ENCODE measurements around the gene NDFIP2. TPM values are rescaled to one million over a fixed set of nuclear protein-coding genes. Genes with fewer than 3 reads are reported as not detected.
"Not testable (repeated sequence)": the region's sequence is repeated elsewhere in the genome, so short reads cannot be mapped to it uniquely, and the experiment has no call there.

Gene NDFIP2
- polyA plus RNA-seq, 1 donor from 2014 or later: not detected

- Mint-ChIP-seq H3K4me1 (no peaks in the 10 kb centered on the region), H3K36me3 (no peaks in the 10 kb centered on the region), H3K4me3 (no peak overlapping the region), H3K27ac (no peak overlapping the region), H3K9me3 (no peaks in the 10 kb centered on the region), H3K27me3 (no peaks in the 10 kb centered on the region)
Observed at GRCh38 chr13:79547211-79548195, 66.5 kb downstream of the NDFIP2 start.

GRCh38 chr13:79548902-79549301 is 67.9 kb downstream of the NDFIP2 start:
- Mint-ChIP-seq H3K4me1 (no peaks in the 10 kb centered on the region), H3K27me3 (no peaks in the 10 kb centered on the region), H3K36me3 (no peaks in the 10 kb centered on the region), H3K9me3 (no peaks in the 10 kb centered on the region), H3K27ac (no peak overlapping the region), H3K4me3 (no peak overlapping the region)

GRCh38 chr13:79549355-79550106 is 68.6 kb downstream of the NDFIP2 start:
- H3K27me3 Mint-ChIP-seq: no peaks in the 10 kb centered on the region
- no peaks in the 10 kb centered on the region for H3K4me1 Mint-ChIP-seq
- H3K27ac Mint-ChIP-seq: no peak overlapping the region
- no peak overlapping the region for H3K4me3 Mint-ChIP-seq
- no peaks in the 10 kb centered on the region for H3K36me3 Mint-ChIP-seq
- H3K9me3 Mint-ChIP-seq: no peaks in the 10 kb centered on the region

- Mint-ChIP-seq H3K27me3 (peaks cover 1% of the 10 kb centered on the region), H3K36me3 (no peaks in the 10 kb centered on the region), H3K9me3 (peaks cover 0 to 2% (median 0%) of the 10 kb centered on the region in 3 donors), H3K4me1 (no peaks in the 10 kb centered on the region), H3K27ac (no peak overlapping the region), H3K4me3 (no peak overlapping the region)
Observed at GRCh38 chr13:79557666-79558065, 76.7 kb downstream of the NDFIP2 start.

GRCh38 chr13:79560954-79561353 is 80.0 kb downstream of the NDFIP2 start:
- Mint-ChIP-seq H3K36me3 (no peaks in the 10 kb centered on the region), H3K4me3 (no peak overlapping the region), H3K9me3 (peaks cover 0 to 2% (median 0%) of the 10 kb centered on the region in 3 donors), H3K27me3 (peaks cover 1% of the 10 kb centered on the region), H3K4me1 (no peaks in the 10 kb centered on the region), H3K27ac (no peak overlapping the region)

DNA sequence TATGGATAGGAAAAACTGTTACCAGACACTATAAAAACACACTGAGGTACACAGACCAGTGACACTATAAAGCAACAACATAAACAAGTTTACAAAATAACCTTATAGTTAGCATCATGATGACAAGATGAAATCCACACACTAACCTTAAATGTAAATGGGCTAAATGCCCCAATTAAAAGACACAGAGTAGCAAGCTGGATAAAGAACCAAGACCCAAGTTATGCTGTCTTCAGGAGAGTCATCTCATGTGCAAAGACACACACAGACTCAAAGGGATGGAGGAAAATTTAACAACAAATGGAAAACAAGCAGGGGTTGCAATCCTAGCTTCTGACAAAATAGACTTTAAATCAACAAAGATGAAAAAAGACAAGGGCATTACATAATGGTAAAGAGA is 81.6 kb downstream of the NDFIP2 start:
- H3K36me3 Mint-ChIP-seq: no peaks in the 10 kb centered on the region
- no peaks in the 10 kb centered on the region for H3K4me1 Mint-ChIP-seq
- peaks cover 0 to 2% (median 2%) of the 10 kb centered on the region in 3 donors for H3K9me3 Mint-ChIP-seq
- H3K4me3 Mint-ChIP-seq: no peak overlapping the region
- no peak overlapping the region for H3K27ac Mint-ChIP-seq
- H3K27me3 Mint-ChIP-seq: no peaks in the 10 kb centered on the region

DNA sequence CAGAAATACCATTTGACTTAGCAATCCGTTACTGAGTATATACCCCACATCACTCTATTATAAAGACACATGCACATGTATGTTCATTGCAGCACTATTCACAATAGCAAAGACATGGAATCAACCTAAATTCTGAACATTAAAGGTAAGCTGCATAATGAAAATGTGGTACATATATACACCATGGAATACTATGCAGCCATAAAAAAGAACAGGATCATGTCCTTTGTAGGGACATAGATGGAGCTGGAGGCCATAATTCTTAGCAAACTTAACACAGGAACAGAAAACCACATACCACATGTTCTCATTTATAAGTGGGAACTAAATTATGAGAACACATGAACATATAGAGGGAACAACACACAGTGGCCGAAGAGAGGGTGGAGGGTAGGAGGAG is 85.2 kb downstream of the NDFIP2 start:
- Mint-ChIP-seq H3K27ac (no peak overlapping the region), H3K27me3 (no peaks in the 10 kb centered on the region), H3K4me1 (no peaks in the 10 kb centered on the region), H3K9me3 (peaks cover 0 to 2% (median 0%) of the 10 kb centered on the region in 3 donors), H3K4me3 (no peak overlapping the region), H3K36me3 (no peaks in the 10 kb centered on the region)

- H3K27ac Mint-ChIP-seq: no peak overlapping the region
- no peaks in the 10 kb centered on the region for H3K4me1 Mint-ChIP-seq
- peaks cover under 1 to 6% (median 4%) of the 10 kb centered on the region in 3 donors for H3K9me3 Mint-ChIP-seq
- no peaks in the 10 kb centered on the region for H3K27me3 Mint-ChIP-seq
- no peak overlapping the region for H3K4me3 Mint-ChIP-seq
- no peaks in the 10 kb centered on the region for H3K36me3 Mint-ChIP-seq
Observed at GRCh38 chr13:79571147-79571546, 90.2 kb downstream of the NDFIP2 start.

DNA sequence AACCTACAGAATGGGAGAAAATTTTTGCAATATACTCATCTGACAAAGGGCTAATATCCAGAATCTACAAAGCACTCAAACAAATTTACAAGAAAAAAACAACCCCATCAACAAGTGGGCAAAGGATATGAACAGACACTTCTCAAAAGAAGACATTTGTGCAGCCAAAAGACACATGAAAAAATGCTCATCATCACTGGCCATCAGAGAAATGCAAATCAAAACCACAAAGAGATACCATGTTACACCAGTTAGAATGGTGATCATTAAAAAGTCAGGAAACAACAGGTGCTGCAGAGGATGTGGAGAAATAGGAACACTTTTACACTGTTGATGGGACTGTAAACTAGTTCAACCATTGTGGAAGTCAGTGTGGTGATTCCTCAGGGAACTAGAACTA is 92.9 kb downstream of the NDFIP2 start:
- not testable (repeated sequence) for H3K4me3 Mint-ChIP-seq, H3K4me1 Mint-ChIP-seq, H3K9me3 Mint-ChIP-seq, H3K36me3 Mint-ChIP-seq, H3K27ac Mint-ChIP-seq, H3K27me3 Mint-ChIP-seq

GRCh38 chr13:79581870-79582315 is 100.9 kb downstream of the NDFIP2 start:
- H3K4me1 Mint-ChIP-seq: no peaks in the 10 kb centered on the region
- no peaks in the 10 kb centered on the region for H3K36me3 Mint-ChIP-seq
- H3K9me3 Mint-ChIP-seq: peaks cover 6 to 9% (median 9%) of the 10 kb centered on the region in 3 donors
- no peak overlapping the region for H3K27ac Mint-ChIP-seq
- H3K27me3 Mint-ChIP-seq: peaks cover 2% of the 10 kb centered on the region
- no peak overlapping the region for H3K4me3 Mint-ChIP-seq

DNA sequence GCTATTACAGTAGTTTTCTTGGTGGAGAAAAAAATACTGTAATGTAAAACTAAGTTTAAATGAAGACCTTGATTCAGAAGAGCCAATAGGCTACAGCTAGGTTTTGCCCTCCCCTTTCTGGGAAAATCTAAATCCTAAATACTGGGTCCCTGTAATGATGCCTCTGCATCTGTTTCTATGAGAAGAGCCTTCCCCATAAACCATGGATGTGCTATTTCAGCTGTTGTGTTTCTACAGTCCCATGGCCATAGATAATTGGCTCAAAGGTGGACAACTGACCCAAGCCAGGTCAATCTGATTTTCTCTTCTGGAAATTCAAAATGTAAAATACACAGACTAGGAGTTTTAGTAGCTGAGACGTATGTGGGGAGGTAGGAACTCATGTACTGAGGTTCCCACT is 101.9 kb downstream of the NDFIP2 start:
- Mint-ChIP-seq H3K27ac (no peak overlapping the region), H3K4me1 (no peaks in the 10 kb centered on the region), H3K27me3 (peaks cover 2% of the 10 kb centered on the region), H3K9me3 (peaks cover 3 to 9% (median 3%) of the 10 kb centered on the region in 3 donors), H3K36me3 (no peaks in the 10 kb centered on the region), H3K4me3 (no peak overlapping the region)

DNA sequence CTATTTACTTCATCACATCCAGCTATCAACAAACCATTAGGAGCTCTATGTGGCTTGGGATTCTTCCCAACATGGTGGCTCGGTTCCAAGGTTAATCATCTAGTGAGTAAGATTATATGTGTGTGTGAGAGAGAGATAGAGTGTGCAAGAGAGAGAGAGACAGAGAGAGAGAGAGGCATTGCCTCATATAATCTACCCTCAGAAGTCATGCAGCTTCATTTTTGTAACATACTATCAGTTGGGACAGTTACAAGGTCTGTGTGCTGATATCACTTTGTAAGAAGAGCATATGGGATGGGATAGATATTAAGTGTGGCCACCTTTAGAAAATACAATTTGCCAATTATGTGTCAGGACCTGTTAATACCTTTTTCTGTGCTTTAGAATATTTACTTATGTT is 104.1 kb downstream of the NDFIP2 start:
- Mint-ChIP-seq H3K4me3 (no peak overlapping the region), H3K27me3 (peaks cover 4% of the 10 kb centered on the region), H3K4me1 (no peaks in the 10 kb centered on the region), H3K9me3 (peaks cover 5 to 13% (median 8%) of the 10 kb centered on the region in 3 donors), H3K36me3 (no peaks in the 10 kb centered on the region), H3K27ac (no peak overlapping the region)

DNA sequence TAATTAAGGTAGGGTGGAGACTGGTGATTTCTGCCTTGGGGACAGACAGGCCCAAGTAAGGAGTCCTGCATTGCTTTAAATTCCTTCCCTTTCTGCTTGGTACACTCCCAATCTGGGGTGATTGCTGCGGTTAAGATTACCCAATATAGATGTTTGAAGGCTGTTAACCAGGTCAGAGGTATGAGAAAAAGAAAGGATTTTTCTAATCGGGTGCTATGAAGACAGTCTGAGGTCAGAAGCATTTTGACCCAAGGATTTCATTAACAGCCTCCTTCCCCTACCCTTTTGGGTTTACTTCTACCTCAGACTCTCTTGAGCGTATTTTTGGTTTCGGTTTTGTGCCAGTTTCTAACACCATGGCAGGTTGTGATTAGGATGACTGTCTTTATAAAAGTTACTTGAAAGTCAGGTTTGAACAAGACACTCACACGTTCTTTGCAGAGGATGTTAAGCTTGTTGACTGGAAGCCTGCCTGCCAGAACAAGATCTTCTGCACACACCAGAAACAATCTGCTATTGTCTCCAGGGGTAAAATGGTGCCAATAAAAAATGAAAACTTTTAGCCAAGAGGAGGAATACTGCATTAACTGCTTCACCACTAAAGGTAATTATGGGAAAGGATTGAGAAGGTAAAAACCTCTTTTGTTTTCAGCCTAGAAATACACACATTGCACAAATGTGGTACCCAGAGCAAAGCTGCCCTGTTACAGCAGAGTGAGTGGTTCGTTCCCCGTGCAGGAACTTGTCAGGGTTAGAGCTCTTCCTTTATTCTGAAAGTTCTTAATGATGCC is 108.8 kb downstream of the NDFIP2 start:
- Mint-ChIP-seq H3K36me3 (no peaks in the 10 kb centered on the region), H3K4me1 (no peaks in the 10 kb centered on the region), H3K27me3 (peaks cover 2% of the 10 kb centered on the region), H3K27ac (no peak overlapping the region), H3K9me3 (peaks cover 5 to 10% (median 8%) of the 10 kb centered on the region in 3 donors), H3K4me3 (no peak overlapping the region)

DNA sequence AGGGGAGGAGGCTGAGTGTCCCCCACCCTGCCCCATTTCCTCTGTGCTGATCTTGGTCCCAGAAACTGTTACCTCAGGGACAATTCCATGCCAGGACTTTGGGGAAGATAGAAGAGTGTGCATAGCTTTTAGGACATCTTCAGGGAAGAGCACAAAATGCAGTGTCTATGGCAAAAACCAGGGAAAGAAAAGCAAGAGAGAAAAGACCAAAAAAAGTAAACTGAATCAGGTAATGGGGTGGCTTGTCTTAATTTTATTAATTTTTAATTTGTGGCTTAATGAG is 109.4 kb downstream of the NDFIP2 start:
- peaks cover 2% of the 10 kb centered on the region for H3K27me3 Mint-ChIP-seq

GRCh38 chr13:79591493-79591892 is 110.5 kb downstream of the NDFIP2 start:
- H3K27ac Mint-ChIP-seq: no peak overlapping the region
- no peaks in the 10 kb centered on the region for H3K36me3 Mint-ChIP-seq
- no peak overlapping the region for H3K4me3 Mint-ChIP-seq
- H3K4me1 Mint-ChIP-seq: no peaks in the 10 kb centered on the region
- peaks cover 3% of the 10 kb centered on the region for H3K27me3 Mint-ChIP-seq
- H3K9me3 Mint-ChIP-seq: peaks cover 2 to 9% (median 4%) of the 10 kb centered on the region in 3 donors

More for the DNA sequence above, 109.4 kb downstream of the NDFIP2 start:
- H3K27ac Mint-ChIP-seq: no peak overlapping the region
- no peak overlapping the region for H3K4me3 Mint-ChIP-seq
- H3K9me3 Mint-ChIP-seq: peaks cover 2 to 9% (median 4%) of the 10 kb centered on the region in 3 donors
- H3K36me3 Mint-ChIP-seq: no peaks in the 10 kb centered on the region
- no peaks in the 10 kb centered on the region for H3K4me1 Mint-ChIP-seq
